GM18951 (cell line): ENCODE data around the gene EML6.
"Not testable (repeated sequence)": the region's sequence is repeated elsewhere in the genome, so short reads cannot be mapped to it uniquely, and the experiment has no call there.

Source experiments
- POLR2A ChIP-seq: IDR thresholded peaks from 4 replicates; pipeline ENCODE4 v1.6.1; 2011; ENCODE audit warnings: mild to moderate bottlenecking; ENCODE audit not compliant: insufficient read length, insufficient read depth; ENCODE audit errors: extremely low read depth
- in situ Hi-C: fragments of 300-500 bp; cut with MboI; formaldehyde crosslinking; loops from one replicate; pipeline ENCODE4 v1.12.0; 2022; ENCODE audit warnings: low sequenced_read_pairs, mixed read lengths, inconsistent platforms; ENCODE audit not compliant: unreplicated experiment

The EML6 gene

GRCh38 chr2:54863660-54864059 lies 140.2 kb downstream of the EML6 start:
- no peak for TF ChIP-seq POLR2A
- in situ Hi-C loops, result no loop called here

GRCh38 chr2:54864096-54864495 lies 140.6 kb downstream of the EML6 start:
- in situ Hi-C loops, result no loop called here
- TF ChIP-seq POLR2A, result no peak

- TF ChIP-seq POLR2A, result no peak
- in situ Hi-C loops, result no loop called here
Observed at GRCh38 chr2:54864727-54865126, 141.3 kb downstream of the EML6 start.

- TF ChIP-seq POLR2A, result no peak
- in situ Hi-C loops, result no loop called here
Observed at GRCh38 chr2:54866179-54866578, 142.7 kb downstream of the EML6 start.

GRCh38 chr2:54866868-54867267 lies 143.4 kb downstream of the EML6 start:
- in situ Hi-C loops, result no loop called here
- no peak for TF ChIP-seq POLR2A

GRCh38 chr2:54867457-54867856 lies 144.0 kb downstream of the EML6 start:
- in situ Hi-C loops, result no loop called here
- TF ChIP-seq POLR2A, result no peak

GRCh38 chr2:54871457-54872107 lies 148.1 kb downstream of the EML6 start:
- in situ Hi-C loops, result no loop called here
- no peak for TF ChIP-seq POLR2A

- in situ Hi-C loops, result no loop called here
- no peak for TF ChIP-seq POLR2A
Observed at GRCh38 chr2:54872780-54873179, 149.3 kb downstream of the EML6 start.

GRCh38 chr2:54873236-54873635 lies 149.8 kb downstream of the EML6 start:
- in situ Hi-C loops, result not testable (repeated sequence)

GRCh38 chr2:54876764-54877163 lies 153.3 kb downstream of the EML6 start:
- in situ Hi-C loops, result no loop called here
- TF ChIP-seq POLR2A, result no peak

GRCh38 chr2:54878182-54878581 lies 154.7 kb downstream of the EML6 start:
- TF ChIP-seq POLR2A, result no peak
- in situ Hi-C loops, result no loop called here

GRCh38 chr2:54879032-54879431 lies 155.6 kb downstream of the EML6 start:
- no peak for TF ChIP-seq POLR2A
- in situ Hi-C loops, result no loop called here

- no peak for TF ChIP-seq POLR2A
- in situ Hi-C loops, result no loop called here
Observed at GRCh38 chr2:54879598-54880332, 156.3 kb downstream of the EML6 start.

GRCh38 chr2:54880428-54880827 lies 157.0 kb downstream of the EML6 start:
- in situ Hi-C loops, result no loop called here
- TF ChIP-seq POLR2A, result no peak
